GM19452 (cell line): ENCODE results near the gene DSCAM.

ENCODE experiments used
- ATAC-seq: cut with Tn5 transposase; IDR thresholded peaks from one replicate; pipeline ENCODE4 v1.9.1; 2021; ENCODE audit not compliant: unreplicated experiment

Gene DSCAM

GRCh38 chr21:39965026-39965425 lies 881.9 kb downstream of the DSCAM start:
- no peak for ATAC-seq

- ATAC-seq, result no peak
Observed at GRCh38 chr21:39961251-39961650, 885.7 kb downstream of the DSCAM start.
